Keratinocyte (primary cell): ENCODE measurements around the gene DLL1. TPM values are rescaled to one million over a fixed set of nuclear protein-coding genes. Genes with fewer than 3 reads are reported as not detected.

Source experiments
- DNase-seq: peaks from one replicate; pipeline ENCODE4 v3.0.0-alpha.2; 2011; ENCODE audit warnings: low read depth, missing footprints, low spot score
- FAIRE-seq: peaks from 2 replicates; lab custom pipeline; 2011; peaks lifted over from hg19 to GRCh38; lab: Jason Lieb, UNC
- H2AFZ ChIP-seq: 2 replicates; pipeline ENCODE4 v1.6.0; 2012; ENCODE audit warnings: low read length, control low read depth, inconsistent platforms; ENCODE audit not compliant: control insufficient read depth
- H3K27ac ChIP-seq: 2 replicates; pipeline ENCODE4 v1.5.1; 2011; ENCODE audit warnings: low read length; ENCODE audit not compliant: control insufficient read depth, insufficient read depth
- H3K27me3 ChIP-seq: 3 replicates; pipeline ENCODE4 v1.6.0; 2011; ENCODE audit warnings: low read length; ENCODE audit not compliant: control insufficient read depth, insufficient read depth; ENCODE audit errors: extremely low read depth
- H3K36me3 ChIP-seq, 2 experiments: 2 replicates in 1 of 2; 3 replicates in 1 of 2; pipeline ENCODE4 v1.5.1; 2011; ENCODE audit warnings: low read length in 2 of 2, mild to moderate bottlenecking in 1 of 2; ENCODE audit not compliant: control insufficient read depth in 2 of 2, insufficient read depth in 2 of 2; ENCODE audit errors: extremely low read depth in 1 of 2
- H3K4me1 ChIP-seq: 3 replicates; pipeline ENCODE4 v1.5.1; 2011; ENCODE audit warnings: low read length; ENCODE audit not compliant: control insufficient read depth, insufficient read depth; ENCODE audit errors: extremely low read depth
- H3K4me2 ChIP-seq: 3 replicates; pipeline ENCODE4 v1.6.0; 2011; ENCODE audit warnings: low read depth, low read length; ENCODE audit not compliant: control insufficient read depth, insufficient read depth; ENCODE audit errors: extremely low read depth
- H3K4me3 ChIP-seq, 3 experiments: fragments of 200-600 bp in 1 of 3; sonication (generic) in 1 of 3; 2 replicates in 2 of 3; 3 replicates in 1 of 3; pipeline ENCODE4 v1.5.1; 2011 to 2016; ENCODE audit warnings: low read length in 3 of 3, mild to moderate bottlenecking in 3 of 3, control low read depth in 2 of 3, inconsistent platforms in 1 of 3, low read depth in 1 of 3, mixed read lengths in 1 of 3, mixed run types in 1 of 3, moderate library complexity in 1 of 3; ENCODE audit not compliant: control insufficient read depth in 2 of 3, insufficient read depth in 2 of 3; ENCODE audit errors: extremely low read depth in 1 of 3
- H3K79me2 ChIP-seq: 2 replicates; pipeline ENCODE4 v1.6.0; 2012; ENCODE audit warnings: low read length; ENCODE audit not compliant: control insufficient read depth, insufficient read depth
- H3K9ac ChIP-seq: 3 replicates; pipeline ENCODE4 v1.6.0; 2011; ENCODE audit warnings: low read length; ENCODE audit not compliant: control insufficient read depth, insufficient read depth; ENCODE audit errors: extremely low read depth
- H3K9me1 ChIP-seq: 3 replicates; pipeline ENCODE4 v1.6.0; 2011; ENCODE audit warnings: low read length; ENCODE audit not compliant: control insufficient read depth, insufficient read depth; ENCODE audit errors: extremely low read depth
- H3K9me3 ChIP-seq: 2 replicates; pipeline ENCODE4 v1.5.1; 2012; ENCODE audit warnings: low read depth, low read length; ENCODE audit not compliant: control insufficient read depth
- H4K20me1 ChIP-seq: 3 replicates; pipeline ENCODE4 v1.6.0; 2011; ENCODE audit warnings: low read length; ENCODE audit not compliant: control insufficient read depth, insufficient read depth; ENCODE audit errors: extremely low read depth
- EZH2 ChIP-seq: IDR thresholded peaks from one replicate; pipeline ENCODE4 v1.6.1; 2012; ENCODE audit warnings: inconsistent platforms, mild to moderate bottlenecking, low read length, moderate library complexity
- dilution Hi-C: fragments of 300-500 bp; cut with MboI; formaldehyde crosslinking; loops from one replicate; pipeline ENCODE4 v1.7.0; 2020; ENCODE audit warnings: low sequenced_read_pairs; ENCODE audit not compliant: extremely low pct_ligation_motif_present
- polyA plus RNA-seq, 5 experiments: library from polyadenylated mRNA; depleted of rRNA in 3 of 5; stranded (reverse) in 3 of 5; stranded (forward) in 1 of 5; unstranded in 1 of 5; fragments of >200 nt; gene quantifications; 1 replicate in 1 of 5; 2 replicates in 3 of 5; 3 replicates in 1 of 5; pipeline versions ENCODE4 v1.2.1 to v1.2.3, GENCODE V29; 2011 to 2012; ENCODE audit warnings: missing spikeins in 2 of 5, low read depth in 1 of 5, low replicate concordance in 1 of 5
- TF ChIP-seq, protein P1 (sequence below), 3 experiments: IDR thresholded peaks in 1 of 3; conservative IDR thresholded peaks in 1 of 3; optimal IDR thresholded peaks in 1 of 3; 2 replicates in 2 of 3; 3 replicates in 1 of 3; pipeline versions ENCODE3 to v1.5.1; 2011; ENCODE audit warnings: low read length in 3 of 3, mild to moderate bottlenecking in 3 of 3, moderate library complexity in 2 of 3, control low read depth in 1 of 3, inconsistent platforms in 1 of 3; ENCODE audit not compliant: insufficient read depth in 2 of 3; ENCODE audit errors: extremely low read depth in 1 of 3

The DLL1 gene
- polyA plus RNA-seq, 1 donor (not counting 4 experiments of a cell fraction or from before 2014, with no cell fraction given): 8.2 TPM

GRCh38 chr6:170278743-170279094 is 12.2 kb downstream of the DLL1 start:
- Histone ChIP-seq H3K4me2 (no peak overlapping the region), H3K9ac (no peak overlapping the region), H3K27me3 (peaks cover 3% of the 10 kb centered on the region), H4K20me1 (no peaks in the 10 kb centered on the region), H3K36me3 (peaks cover 8 to 12% of the 10 kb centered on the region in 2 experiments), H3K9me1 (no peaks in the 10 kb centered on the region), H3K4me3 (no peak overlapping the region), H3K27ac (no peak overlapping the region), H2AFZ (no peak overlapping the region), H3K9me3 (no peaks in the 10 kb centered on the region), H3K79me2 (no peaks in the 10 kb centered on the region), H3K4me1 (peaks cover 4% of the 10 kb centered on the region)
- no peak for TF ChIP-seq EZH2
- TF ChIP-seq, protein P1, sequence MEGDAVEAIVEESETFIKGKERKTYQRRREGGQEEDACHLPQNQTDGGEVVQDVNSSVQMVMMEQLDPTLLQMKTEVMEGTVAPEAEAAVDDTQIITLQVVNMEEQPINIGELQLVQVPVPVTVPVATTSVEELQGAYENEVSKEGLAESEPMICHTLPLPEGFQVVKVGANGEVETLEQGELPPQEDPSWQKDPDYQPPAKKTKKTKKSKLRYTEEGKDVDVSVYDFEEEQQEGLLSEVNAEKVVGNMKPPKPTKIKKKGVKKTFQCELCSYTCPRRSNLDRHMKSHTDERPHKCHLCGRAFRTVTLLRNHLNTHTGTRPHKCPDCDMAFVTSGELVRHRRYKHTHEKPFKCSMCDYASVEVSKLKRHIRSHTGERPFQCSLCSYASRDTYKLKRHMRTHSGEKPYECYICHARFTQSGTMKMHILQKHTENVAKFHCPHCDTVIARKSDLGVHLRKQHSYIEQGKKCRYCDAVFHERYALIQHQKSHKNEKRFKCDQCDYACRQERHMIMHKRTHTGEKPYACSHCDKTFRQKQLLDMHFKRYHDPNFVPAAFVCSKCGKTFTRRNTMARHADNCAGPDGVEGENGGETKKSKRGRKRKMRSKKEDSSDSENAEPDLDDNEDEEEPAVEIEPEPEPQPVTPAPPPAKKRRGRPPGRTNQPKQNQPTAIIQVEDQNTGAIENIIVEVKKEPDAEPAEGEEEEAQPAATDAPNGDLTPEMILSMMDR (optimal IDR thresholded peaks at IDR 0.05 in 1 of 3, IDR thresholded peaks at IDR 0.05 in 1 of 3, conservative IDR thresholded peaks at IDR 0.05 in 1 of 3; ENCODE audit: extremely low read depth in 1 of 3, insufficient read depth in 2 of 3, low read length in 3 of 3): no peak
- dilution Hi-C loops: no loop called here
- DNase-seq: no peak
- no peak for FAIRE-seq

GRCh38 chr6:170277893-170278742 is 12.8 kb downstream of the DLL1 start:
- TF ChIP-seq, protein P1 (optimal IDR thresholded peaks at IDR 0.05 in 1 of 3, IDR thresholded peaks at IDR 0.05 in 1 of 3, conservative IDR thresholded peaks at IDR 0.05 in 1 of 3; ENCODE audit: extremely low read depth in 1 of 3, insufficient read depth in 2 of 3, low read length in 3 of 3): no peak
- no peak for TF ChIP-seq EZH2
- Histone ChIP-seq H4K20me1 (no peaks in the 10 kb centered on the region), H3K79me2 (no peaks in the 10 kb centered on the region), H3K9me1 (no peaks in the 10 kb centered on the region), H3K9me3 (no peaks in the 10 kb centered on the region), H3K27me3 (peaks cover 3% of the 10 kb centered on the region), H3K9ac (no peak overlapping the region), H3K27ac (no peak overlapping the region), H3K36me3 (peaks cover 2 to 12% of the 10 kb centered on the region in 2 experiments), H3K4me2 (no peak overlapping the region), H3K4me1 (peaks cover 4% of the 10 kb centered on the region), H2AFZ (no peak overlapping the region), H3K4me3 (no peak overlapping the region)
- dilution Hi-C loops: no loop called here
- FAIRE-seq: no peak
- DNase-seq: no peak
